ENCODE measurements around the gene A3GALT2.

The A3GALT2 gene

DNA sequence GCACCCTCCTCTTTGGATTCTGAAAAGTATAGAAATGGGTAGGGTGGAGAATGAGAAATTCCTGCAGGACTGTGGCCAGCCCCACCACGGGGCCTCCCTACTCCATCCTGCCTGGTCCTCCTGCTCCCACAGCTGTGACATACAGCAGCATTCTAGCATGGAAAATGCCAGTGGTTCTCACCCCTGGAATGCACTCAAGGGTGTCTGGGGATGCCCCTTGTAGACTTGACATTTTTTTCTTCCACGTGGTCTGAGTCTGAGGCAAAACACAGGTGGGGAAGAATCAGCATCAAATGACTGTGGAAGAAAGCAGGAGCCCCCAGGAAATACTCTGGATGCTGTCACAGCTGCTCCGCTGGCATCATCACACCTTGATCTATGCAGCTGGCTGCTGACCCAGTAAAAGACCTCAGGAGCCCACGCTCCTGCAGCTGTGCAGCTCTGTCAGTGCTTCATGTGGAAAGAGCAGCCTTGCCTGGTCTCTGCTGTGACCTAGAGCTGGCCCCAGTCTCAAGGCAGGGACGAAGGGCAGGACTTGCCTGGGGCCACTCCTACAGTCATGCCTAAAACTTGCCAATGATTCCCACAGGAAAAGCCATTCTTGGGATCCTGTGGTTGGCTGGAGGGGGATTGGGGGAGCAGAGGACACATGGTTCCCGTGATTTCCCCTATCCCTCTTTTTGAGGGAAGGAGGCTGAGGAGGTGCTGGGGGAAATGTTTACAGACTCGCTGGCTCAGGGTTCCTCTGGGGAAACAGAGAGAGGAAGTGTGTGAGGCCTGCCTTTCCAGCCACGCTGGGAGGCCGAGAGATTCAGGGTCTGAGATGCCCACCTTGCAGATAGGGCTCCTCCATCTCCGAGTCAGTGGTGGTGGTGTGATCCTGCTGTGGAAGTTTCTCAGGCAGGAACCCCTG is 10.8 kb upstream of the A3GALT2 start:
- DNase-seq = no peak

DNA sequence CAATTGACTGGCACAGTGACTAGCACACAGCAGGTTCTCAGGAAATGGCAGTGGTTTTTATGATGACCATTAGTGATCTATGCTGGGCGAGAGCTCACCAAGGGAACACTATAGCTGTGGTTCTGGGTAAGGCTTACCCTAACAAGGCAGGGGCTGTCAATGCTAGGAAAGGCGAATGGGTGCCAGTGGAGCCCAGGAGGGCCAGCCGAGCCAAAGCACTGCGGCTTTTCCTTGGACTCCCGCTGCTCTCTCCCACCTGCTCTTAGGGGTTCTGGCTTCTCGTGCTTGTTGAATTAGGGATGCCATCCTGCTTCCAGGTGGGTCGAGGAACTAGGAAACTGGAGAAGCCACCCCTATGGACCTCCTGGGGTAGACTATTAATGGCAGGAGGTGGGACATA is 10.0 kb upstream of the A3GALT2 start:
- DNase-seq = no peak

DNA sequence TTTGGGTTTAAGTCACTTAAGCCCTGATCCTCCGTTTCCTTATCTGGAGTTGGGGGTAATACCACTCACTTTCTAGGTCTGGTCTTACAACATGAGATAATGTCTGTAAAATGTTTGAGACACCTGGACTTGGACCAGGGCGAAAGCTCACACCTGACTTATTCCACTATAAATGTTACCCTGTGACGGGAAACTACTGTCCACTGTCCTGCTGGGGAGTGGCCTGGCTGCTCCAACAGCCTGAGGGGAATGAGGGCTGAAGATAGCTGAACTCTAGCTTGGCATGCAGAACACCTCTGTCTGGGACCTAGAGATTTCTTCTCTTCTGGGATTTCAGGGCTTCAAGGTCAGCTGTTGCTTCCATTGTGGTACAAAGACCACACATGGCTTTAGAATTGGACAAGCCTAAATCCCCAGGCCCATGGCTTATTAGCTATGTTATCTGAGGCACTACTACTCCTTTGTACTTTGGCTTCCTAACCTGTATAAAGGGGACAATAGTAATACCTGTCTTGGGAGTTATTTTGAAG is 9.5 kb upstream of the A3GALT2 start:
- no peak for DNase-seq

DNA sequence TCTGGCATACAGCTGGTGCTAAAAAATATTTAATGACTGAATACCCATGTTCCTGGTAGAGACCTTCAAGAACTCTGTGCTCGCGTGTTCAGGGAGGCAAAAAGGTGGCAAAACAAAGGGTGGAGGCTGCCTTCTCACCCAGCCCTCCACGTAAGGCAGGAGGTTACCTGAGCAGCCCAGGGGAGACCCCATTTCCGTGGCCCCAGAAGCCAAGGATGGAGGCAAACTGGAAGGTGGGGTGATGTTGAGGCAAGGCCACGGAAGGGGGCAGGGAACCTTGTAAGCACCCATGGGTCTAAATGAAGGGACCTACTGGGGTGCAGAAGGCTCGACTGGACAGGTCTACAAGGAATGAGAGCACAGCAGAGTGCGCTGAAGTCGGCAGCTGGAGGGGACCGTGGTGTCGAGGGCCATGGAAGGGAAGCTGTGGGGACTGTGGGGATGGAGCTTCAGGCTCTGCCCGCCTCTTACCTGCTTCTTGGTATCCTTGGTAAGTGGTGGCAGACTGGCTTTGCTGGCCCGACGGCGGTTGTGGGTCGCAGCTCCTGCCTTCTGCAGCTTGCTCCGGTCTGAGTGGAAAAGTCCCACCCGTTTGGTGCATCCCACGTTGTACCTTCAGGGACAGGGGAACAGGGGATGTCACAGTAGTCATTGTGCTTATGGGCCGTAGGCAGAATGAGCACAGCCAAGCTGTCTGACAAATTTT is 8.9 kb upstream of the A3GALT2 start:
- no peak for DNase-seq

DNA sequence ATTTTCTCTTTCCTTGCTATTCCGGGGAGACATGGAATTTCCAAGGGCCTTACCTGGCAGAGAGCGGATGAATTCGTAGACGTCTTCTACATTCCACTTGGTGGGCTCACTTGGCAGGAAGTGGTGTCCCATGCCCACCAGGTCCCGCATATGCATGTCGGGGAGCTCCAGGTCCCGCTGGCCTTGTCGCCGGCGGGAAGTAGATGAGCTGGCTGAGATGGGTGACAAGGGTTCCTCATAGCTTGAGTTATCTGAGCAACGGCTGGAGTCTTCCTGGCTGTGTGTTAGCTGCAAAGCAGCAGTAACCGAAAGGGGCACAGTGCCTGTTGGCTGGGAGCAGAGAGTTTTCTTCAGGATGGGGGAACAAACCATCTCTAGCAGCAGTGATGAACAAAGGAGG is 7.9 kb upstream of the A3GALT2 start:
- no peak for DNase-seq

DNA sequence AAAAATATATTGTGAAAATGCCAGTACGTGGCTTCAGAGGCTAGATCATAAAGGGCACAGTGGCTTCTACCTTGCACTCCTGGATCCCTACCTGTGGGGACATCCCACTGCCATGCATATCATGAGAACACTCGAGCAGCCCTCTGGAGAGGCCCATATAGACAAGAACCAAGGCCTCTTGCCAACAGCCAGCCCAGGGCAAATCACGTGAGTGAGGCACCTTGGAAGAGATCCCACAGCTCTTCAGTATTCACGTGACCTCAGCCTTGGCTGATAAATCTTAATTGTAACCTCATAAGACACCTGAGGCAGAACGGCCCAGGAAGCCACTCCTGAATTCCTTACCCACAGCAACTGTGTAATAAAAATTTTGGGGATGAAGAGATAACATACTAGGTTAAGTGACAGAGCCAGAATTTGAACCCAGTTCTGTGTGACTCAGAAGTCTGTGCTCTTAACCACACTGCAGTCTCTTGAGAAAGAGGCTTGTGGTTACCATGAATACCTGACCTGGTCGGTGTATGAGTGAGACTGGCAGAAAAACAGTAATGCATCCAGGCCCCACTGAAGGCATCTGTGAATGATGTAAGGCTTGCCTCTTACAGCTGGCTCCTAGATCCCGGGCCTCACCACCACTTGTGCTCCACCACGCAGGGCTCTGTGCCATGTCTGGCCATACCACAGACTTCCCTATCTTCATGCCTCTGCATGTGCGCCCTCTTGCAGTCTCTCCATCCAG is 6.9 kb upstream of the A3GALT2 start:
- DNase-seq = no peak

DNA sequence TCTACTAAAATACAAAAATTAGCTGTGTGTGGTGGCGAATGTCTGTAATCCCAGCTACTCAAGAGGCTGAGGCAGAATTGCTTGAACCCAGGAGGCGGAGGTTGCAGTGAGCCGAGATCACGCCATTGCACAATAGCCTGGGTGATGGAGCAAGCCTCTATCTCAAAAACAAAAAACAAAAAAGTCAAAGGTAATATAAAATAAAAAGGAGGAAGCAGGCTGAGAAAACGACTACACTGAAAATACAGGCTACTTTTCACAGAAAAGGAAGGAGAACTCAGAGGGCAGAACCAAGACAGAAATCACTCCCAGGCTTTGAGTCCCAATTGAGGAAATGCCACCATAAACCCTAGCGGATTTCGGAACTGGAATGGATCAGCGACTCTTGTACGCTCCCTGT is 5.9 kb upstream of the A3GALT2 start:
- no peak for DNase-seq

DNA sequence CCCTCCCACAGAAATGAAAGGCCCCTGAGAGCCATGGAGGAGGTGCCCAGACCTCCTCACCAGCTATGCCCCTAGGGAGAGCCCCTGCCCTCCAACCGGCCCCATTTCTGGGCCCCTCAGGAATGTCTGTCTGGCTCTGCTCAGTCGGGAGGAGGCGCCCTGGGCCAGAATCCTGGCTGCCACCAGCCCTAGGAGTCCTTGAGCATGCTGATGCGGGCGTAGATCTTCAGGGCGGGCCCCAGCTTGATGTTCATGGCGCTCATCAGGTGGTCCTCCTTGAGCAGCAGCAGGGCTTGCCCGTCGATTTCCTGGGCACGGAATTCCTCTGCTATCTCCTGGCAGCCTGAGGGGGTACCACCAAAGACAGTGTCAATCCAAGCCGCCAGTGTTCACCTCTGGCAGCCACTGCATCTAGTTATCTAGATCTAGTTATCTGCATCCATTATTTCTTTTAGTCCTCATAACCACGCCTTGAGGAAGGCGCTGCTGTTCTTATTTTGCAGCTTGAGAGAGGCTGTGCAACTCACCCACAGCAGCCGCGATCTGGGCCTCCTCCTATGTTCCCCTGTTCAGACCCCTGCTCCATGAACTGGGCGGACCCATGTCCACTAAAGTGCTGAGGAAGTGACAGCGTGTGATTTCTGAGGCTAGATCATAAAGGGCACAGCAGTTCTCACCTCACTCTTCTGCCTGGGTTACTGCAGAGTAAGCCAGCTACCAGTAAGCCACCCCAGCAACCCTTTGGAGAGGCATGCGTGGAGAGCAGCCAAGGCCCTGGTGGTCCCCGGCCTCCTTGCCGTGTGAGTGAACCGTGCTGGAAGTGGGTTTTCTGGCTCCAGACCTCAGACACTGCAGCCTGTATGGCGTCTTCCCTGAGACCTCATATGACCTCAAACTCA is 4.0 kb upstream of the A3GALT2 start:
- DNase-seq = no peak

DNA sequence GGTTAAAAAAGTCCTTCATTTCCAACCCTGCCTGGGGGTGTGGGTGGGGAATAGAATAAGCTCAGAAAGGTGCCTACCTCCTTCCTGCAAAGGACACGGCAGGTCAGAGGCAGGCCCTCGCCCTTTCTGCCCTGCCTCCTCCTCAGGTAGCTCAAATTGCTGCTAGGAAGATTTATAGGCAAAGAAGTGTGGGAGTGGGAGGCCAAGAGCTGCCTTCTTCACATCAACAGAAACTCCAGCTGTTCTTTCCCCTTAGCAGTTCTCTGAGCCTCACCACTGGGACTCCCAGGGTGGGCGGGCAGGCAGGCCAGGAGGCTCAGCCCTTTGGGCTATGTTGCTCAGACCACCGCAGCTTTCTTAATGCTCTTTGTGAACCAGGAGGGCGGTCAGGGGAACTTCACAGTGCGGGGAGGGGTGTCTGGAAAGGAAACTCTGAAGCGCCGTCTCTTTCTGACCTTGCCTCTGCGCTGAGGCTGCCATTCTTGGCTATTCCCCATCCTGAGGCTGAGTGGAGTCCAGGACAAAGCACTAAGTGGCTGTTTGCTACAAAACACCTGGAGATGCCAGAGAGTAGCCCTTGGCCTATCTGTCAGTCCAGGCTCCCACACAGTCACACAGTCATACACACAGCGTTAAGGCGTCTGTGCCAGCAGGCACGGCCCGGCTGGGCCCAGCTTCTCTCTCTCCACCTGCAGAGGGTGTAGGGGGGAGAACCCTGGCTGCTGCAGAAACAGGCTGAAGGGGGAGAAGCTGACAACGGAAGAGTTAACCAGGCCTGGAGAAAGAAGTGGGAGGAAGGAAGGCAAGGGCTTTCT is 3.0 kb upstream of the A3GALT2 start:
- DNase-seq = no peak

DNA sequence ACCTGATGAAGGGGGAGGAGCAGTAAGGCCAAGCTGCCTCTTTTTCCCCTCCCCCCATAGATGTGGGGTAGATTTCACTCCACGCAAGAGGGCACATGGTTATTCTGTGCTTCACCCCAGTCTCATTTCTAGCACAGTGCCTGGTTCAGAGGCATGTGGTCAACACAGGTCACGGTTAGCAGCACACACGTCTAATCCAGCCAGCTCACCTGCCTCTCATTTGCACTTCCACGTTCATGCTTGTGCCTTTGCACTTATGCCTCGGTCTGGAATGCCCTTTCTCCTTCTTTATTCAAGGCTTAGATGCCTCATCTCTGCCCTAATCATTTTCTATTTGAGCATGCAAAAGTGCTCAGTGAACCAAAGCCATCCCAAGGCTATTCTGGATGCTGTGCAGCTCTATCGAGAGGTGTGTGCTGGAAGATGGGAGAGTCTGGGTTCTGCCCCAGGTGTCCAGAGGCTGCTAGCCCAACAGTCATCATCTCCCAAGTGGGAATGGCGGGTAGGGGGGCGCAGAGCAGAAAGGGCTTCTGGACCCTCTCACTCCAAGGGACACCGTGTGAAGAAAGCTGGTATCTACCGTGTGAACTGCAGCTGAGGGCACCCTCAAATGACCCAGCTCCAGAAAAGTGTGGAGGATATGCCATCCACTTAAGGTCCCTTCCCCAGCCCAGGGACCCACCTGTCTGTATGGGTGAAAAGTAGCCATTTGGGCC is 2.1 kb upstream of the A3GALT2 start:
- no peak for DNase-seq

DNA sequence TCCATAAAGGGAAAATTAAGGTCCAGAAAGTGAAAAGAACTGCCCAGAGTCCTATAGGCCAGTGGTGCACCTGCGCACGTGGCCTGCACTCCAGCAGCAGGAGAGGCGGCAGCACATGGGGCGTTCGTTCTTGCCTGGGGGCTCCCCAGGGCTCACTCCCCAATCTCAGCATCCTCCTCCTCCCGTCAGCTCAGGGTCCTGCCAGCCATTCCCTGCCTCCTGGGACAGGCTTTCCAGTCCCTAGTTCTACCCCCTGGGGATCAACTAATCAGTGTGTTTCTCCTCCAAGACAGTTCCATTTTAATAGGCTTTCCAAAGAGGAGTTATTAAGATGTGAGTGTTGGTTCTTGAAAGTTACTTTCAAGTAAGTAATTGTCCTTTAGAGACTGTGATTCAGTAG is 1.2 kb upstream of the A3GALT2 start:
- no peak for DNase-seq

DNA sequence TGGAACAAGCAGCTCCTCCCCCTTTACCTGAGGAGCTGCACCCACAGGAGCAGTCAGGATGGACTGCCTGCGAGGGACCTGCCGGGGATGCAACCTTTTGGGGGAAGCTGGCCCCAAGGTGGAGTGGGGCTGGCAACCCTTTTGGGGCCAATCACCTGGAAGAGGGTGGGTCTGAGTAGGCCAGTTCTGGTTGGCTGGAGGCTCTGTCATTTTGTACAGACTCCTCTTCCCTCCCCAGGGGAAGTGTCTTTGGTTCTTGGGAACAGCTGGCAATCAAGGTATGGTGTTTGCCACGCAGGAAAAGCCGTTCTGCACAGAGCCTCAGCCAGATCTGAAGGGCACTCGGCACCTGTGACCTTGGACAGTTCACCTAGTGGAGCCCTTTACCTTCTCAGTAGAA is 280 bp upstream of the A3GALT2 start:
- no peak for DNase-seq

DNA sequence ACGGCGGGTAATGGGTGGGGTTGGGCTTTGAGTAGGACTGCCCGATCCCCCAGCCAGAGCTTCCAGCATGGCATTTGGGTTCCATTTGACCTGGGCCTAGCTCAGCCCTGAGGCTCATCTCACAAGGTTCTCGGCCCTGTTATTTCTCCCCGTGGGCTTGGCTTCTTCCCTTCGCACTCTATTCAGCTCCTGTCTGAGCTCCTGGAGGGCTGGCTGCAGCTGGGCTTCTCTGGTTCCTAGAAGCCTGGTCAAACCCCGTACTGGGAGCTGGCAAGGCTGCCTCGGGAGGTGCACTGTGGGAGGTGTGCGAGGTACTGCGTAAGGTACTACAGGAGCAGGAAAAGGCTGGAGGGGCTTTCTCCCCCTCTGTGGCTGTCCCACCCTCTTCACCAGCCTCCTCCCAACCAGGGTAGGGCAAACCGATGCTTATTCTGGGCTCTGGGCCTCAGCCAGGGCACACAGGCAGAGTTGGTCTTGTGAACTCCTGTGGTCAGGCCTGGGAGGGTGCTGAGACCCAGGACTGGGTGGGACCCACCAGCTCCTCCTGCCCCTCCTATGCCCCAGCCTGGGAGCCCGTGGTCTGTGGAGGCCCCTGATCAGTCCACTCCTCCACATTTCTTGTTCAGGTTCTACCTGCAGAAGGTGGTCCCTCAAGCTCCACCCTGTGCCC is 814 bp downstream of the A3GALT2 start:
- DNase-seq = no peak

DNA sequence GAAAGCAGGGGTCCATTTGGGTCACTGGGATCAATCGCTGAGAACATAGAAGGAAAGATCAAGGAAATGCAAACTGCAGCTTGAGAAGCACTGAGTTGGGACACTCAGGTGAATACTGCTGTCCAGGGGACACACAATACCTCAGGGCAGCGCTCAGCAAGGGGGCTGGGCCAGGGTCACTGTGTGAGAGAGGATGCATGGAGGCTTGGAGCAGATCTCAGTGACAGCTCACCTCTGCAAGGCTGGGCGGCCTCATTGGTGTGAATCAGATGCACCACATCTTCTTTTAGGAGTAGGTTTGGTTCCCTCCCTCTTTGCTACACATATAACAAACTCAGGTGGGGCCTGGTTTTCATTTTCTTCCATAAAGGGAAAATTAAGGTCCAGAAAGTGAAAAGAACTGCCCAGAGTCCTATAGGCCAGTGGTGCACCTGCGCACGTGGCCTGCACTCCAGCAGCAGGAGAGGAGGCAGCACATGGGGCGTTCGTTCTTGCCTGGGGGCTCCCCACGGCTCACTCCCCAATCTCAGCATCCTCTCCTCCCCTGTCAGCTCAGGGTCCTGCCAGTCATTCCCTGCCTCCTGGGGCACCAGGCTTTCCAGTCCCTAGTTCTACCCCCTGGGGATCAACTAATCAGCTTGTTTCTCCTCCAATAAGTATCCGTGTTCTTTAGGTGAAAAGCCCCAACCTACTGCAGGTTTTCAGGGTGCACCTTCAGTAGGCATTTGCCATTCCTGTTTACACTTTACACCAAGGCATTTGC is 1.5 kb downstream of the A3GALT2 start:
- no peak for DNase-seq

DNA sequence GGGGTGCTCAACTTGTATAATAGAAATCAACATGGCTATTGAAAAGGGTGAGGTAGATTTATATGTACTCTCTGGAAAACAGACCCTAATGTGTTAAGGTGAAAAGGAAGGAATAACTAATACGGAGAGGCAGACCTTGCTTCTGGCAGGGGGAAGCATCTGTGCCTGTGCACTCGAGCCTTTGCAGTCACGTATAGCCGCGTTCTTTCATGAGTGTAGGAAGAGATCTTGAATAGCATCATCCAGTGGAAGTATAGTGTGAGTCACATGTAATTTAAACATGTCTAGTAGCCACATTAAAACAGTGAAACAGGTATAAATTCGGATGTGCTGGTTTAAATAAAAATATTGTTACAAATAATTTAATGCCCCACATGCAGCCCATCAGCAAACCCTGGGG is 3.0 kb downstream of the A3GALT2 start:
- DNase-seq = no peak

DNA sequence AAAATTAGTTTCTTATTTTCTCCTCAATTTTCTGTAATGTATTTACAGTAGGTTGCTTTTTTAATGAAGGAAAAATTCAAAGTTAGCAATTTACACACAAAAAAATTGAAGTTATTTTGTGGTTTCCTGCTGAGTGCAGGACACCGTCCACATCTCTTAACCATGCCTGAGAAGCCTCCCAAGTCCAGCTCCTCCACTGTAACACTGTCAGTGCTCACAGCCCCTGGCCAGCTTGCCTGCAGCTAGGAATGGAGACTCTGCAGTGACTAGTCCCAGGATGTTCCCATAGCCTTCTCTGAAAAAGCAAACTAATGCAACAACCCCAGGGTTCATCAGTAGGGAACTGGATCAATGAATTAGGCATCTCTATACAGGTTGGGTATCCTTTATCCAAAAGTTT is 3.5 kb downstream of the A3GALT2 start:
- no peak for DNase-seq

DNA sequence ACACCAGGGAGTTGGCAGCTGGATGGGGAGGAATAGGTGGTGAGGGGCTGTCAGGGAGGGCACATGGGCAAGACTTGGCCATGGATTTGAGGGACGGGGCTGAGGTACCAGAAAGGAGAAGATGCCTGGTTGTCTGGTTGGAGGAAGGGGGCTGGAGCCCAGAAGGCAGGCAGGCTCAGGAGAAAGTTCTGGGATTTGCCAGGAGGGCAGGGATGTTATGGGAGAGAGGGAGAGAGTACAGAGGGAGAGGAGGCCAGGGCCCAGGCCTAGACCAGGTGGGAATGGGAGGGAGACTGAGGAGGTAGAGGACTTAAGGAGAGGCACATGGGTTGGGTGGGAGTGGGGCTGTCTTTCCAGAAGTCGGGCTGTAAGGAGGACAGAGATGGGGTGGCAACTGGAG is 4.3 kb downstream of the A3GALT2 start:
- no peak for DNase-seq

DNA sequence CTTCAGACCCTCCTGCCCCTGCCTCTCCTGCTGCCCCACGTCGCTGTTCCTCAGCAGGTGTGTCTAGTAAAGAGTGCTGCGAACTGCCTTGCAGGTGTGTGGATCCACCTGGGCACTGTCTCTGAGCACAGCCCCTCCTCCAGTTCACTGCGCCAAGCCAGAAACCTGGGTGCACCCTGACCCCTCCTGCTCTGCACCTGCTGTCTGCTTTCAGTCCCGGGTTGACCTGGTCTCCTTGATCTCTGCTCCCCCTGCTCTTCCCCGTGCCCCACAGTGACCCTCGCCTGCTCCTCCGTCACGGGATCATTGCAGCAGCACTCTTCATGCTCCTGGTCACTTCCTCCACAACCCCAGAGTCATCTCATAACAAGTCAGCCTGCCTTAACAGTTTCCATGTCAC is 6.5 kb downstream of the A3GALT2 start:
- DNase-seq = no peak

DNA sequence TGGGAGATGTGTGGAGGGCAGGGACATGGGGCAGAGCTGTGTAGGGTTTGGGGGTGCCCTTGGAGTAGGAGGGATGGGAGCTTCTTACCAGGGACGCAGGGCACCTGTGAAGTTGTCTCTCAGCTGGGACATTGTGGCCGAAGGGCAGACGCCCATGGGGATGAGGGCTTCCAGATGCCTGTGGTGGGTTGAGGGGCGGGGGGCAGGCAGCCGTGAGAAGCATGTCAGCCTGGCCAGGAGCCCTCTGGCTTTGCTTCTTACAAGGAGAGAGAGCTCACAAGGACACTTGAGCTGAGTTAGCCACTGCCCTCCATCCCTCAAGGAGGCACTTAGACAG is 8.5 kb downstream of the A3GALT2 start:
- no peak for DNase-seq
